NCI-H510A (cell line): ENCODE results near the gene CFAP300.

Experiments
- DNase-seq: peaks from one replicate; lab custom pipeline; 2025; lab: John Stamatoyannopoulos, UW

Gene CFAP300

GRCh38 chr11:102047305-102047924 lies at the start of gene CFAP300:
CFAP300 (plus strand) TSS chr11:102047437; CDS start chr11:102047471, 34 bp downstream.
- peak; percentile 61 for DNase-seq

- no peak for DNase-seq
These were observed 45.4 kb upstream of the CFAP300 start for GRCh38 chr11:102001657-102002338.

GRCh38 chr11:102004220-102004619 lies 43.0 kb upstream of the CFAP300 start:
- no peak for DNase-seq

GRCh38 chr11:102005306-102005705 lies 41.9 kb upstream of the CFAP300 start:
- no peak for DNase-seq

GRCh38 chr11:102006835-102007566 lies 40.2 kb upstream of the CFAP300 start:
- no peak for DNase-seq

- peak; percentile 68 for DNase-seq
These were observed 39.4 kb upstream of the CFAP300 start for GRCh38 chr11:102007567-102008437.

GRCh38 chr11:102010776-102011494 lies 36.3 kb upstream of the CFAP300 start:
- DNase-seq = no peak

- DNase-seq = no peak
These were observed 34.3 kb upstream of the CFAP300 start for GRCh38 chr11:102012946-102013345.

GRCh38 chr11:102014756-102015155 lies 32.5 kb upstream of the CFAP300 start:
- DNase-seq = no peak

GRCh38 chr11:102017026-102017425 lies 30.2 kb upstream of the CFAP300 start:
- DNase-seq = no peak

GRCh38 chr11:102026217-102026616 lies 21.0 kb upstream of the CFAP300 start:
- DNase-seq = no peak

GRCh38 chr11:102026959-102027358 lies 20.3 kb upstream of the CFAP300 start:
- DNase-seq = no peak

GRCh38 chr11:102036757-102037156 lies 10.5 kb upstream of the CFAP300 start:
- DNase-seq = no peak

GRCh38 chr11:102046841-102047240 lies 396 bp upstream of the CFAP300 start:
- DNase-seq = no peak

GRCh38 chr11:102050927-102051575 lies 3.8 kb downstream of the CFAP300 start:
- DNase-seq = no peak

GRCh38 chr11:102061276-102061675 lies 14.0 kb downstream of the CFAP300 start:
- no peak for DNase-seq

GRCh38 chr11:102062106-102062505 lies 14.9 kb downstream of the CFAP300 start:
- DNase-seq = no peak

GRCh38 chr11:102064316-102064715 lies 17.1 kb downstream of the CFAP300 start:
- no peak for DNase-seq

- DNase-seq = no peak
These were observed 23.5 kb downstream of the CFAP300 start for GRCh38 chr11:102070766-102071165.

GRCh38 chr11:102071497-102072472 lies 24.5 kb downstream of the CFAP300 start:
- no peak for DNase-seq
